ENCODE measurements around the gene CLIC4.

DNA sequence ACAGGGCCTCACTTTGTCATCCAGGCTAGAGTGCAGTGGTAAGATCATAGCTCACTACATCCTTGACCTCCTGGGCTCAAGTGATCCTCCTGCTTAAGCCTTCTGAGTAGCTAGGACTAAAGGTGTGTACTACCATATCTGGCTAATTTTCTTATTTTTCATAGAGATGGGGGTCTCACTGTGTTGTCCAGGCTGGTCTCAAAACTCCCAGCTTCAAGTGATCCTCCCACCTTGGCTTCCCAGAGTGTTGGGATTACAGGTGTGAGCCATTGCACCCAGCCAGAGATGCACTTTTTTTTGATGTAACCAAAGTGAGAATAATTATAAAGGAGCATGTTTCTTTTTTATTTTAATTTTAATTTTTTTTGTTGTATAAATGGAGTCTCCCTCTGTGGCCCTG lies 28.4 kb downstream of the CLIC4 start:
- TF ChIP-seq BACH1 (IDR thresholded peaks at IDR 0.05; ENCODE audit: low read length) (no peak), POLR2AphosphoS5 (IDR thresholded peaks at IDR 0.05; ENCODE audit: low read depth, low read length) (no peak), EZH2 (IDR thresholded peaks at IDR 0.05; ENCODE audit: low read depth, low read length, severe bottlenecking) (no peak), CBX8 (IDR thresholded peaks at IDR 0.05; ENCODE audit: borderline replicate concordance, low read depth, low read length) (no peak), CHD2 (IDR thresholded peaks at IDR 0.05; ENCODE audit: low read length) (no peak), ZNF274 (IDR thresholded peaks at IDR 0.05; ENCODE audit: borderline replicate concordance, extremely low read depth, low read length) (no peak), KDM1A (IDR thresholded peaks at IDR 0.05; ENCODE audit: borderline replicate concordance, low read length) (no peak), SUZ12 (IDR thresholded peaks at IDR 0.05; ENCODE audit: low read length) (no peak)
- TF ChIP-seq, protein P1, sequence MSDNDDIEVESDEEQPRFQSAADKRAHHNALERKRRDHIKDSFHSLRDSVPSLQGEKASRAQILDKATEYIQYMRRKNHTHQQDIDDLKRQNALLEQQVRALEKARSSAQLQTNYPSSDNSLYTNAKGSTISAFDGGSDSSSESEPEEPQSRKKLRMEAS (IDR thresholded peaks at IDR 0.05): no peak
- TF ChIP-seq, protein P2, sequence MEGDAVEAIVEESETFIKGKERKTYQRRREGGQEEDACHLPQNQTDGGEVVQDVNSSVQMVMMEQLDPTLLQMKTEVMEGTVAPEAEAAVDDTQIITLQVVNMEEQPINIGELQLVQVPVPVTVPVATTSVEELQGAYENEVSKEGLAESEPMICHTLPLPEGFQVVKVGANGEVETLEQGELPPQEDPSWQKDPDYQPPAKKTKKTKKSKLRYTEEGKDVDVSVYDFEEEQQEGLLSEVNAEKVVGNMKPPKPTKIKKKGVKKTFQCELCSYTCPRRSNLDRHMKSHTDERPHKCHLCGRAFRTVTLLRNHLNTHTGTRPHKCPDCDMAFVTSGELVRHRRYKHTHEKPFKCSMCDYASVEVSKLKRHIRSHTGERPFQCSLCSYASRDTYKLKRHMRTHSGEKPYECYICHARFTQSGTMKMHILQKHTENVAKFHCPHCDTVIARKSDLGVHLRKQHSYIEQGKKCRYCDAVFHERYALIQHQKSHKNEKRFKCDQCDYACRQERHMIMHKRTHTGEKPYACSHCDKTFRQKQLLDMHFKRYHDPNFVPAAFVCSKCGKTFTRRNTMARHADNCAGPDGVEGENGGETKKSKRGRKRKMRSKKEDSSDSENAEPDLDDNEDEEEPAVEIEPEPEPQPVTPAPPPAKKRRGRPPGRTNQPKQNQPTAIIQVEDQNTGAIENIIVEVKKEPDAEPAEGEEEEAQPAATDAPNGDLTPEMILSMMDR (IDR thresholded peaks at IDR 0.05; ENCODE audit: control extremely low read depth in 1 of 3, insufficient read depth in 1 of 3, low read depth in 1 of 3, low read length in 3 of 3): no peak
